Measurements from ENCODE around the gene PARD6G.
"Not testable (repeated sequence)": the region's sequence is repeated elsewhere in the genome, so short reads cannot be mapped to it uniquely, and the experiment has no call there.

PARD6G gene

GRCh38 chr18:80241919-80242777 is 5.2 kb downstream of the PARD6G start:
- no peak for DNase-seq (ENCODE audit: low read depth in 3 of 3)

- DNase-seq (ENCODE audit: low read depth in 3 of 3) = no peak
Measured at GRCh38 chr18:80239830-80240229, 7.5 kb downstream of the PARD6G start.

GRCh38 chr18:80238651-80239260 is 8.6 kb downstream of the PARD6G start:
- no peak for DNase-seq (ENCODE audit: low read depth in 3 of 3)

- not testable (repeated sequence) for DNase-seq (ENCODE audit: low read depth in 3 of 3)
Measured at GRCh38 chr18:80237519-80237918, 9.8 kb downstream of the PARD6G start.

GRCh38 chr18:80234398-80234797 is 12.9 kb downstream of the PARD6G start:
- DNase-seq (ENCODE audit: low read depth in 3 of 3) = no peak

GRCh38 chr18:80233899-80234298 is 13.4 kb downstream of the PARD6G start:
- no peak for DNase-seq (ENCODE audit: low read depth in 3 of 3)

- DNase-seq (ENCODE audit: low read depth in 3 of 3) = no peak
Measured at GRCh38 chr18:80233201-80233835, 14.0 kb downstream of the PARD6G start.

GRCh38 chr18:80232710-80233109 is 14.6 kb downstream of the PARD6G start:
- DNase-seq (ENCODE audit: low read depth in 3 of 3) = no peak

GRCh38 chr18:80232030-80232429 is 15.3 kb downstream of the PARD6G start:
- no peak for DNase-seq (ENCODE audit: low read depth in 3 of 3)

GRCh38 chr18:80231616-80232015 is 15.7 kb downstream of the PARD6G start:
- no peak for DNase-seq (ENCODE audit: low read depth in 3 of 3)

GRCh38 chr18:80231151-80231550 is 16.2 kb downstream of the PARD6G start:
- DNase-seq (ENCODE audit: low read depth in 3 of 3) = no peak

- no peak for DNase-seq (ENCODE audit: low read depth in 3 of 3)
Measured at GRCh38 chr18:80229766-80230745, 17.3 kb downstream of the PARD6G start.

GRCh38 chr18:80229363-80229762 is 18.0 kb downstream of the PARD6G start:
- no peak for DNase-seq (ENCODE audit: low read depth in 3 of 3)

- no peak for DNase-seq (ENCODE audit: low read depth in 3 of 3)
Measured at GRCh38 chr18:80228051-80228848, 19.1 kb downstream of the PARD6G start.

- DNase-seq (ENCODE audit: low read depth in 3 of 3) = no peak
Measured at GRCh38 chr18:80227472-80227871, 19.8 kb downstream of the PARD6G start.

- no peak for DNase-seq (ENCODE audit: low read depth in 3 of 3)
Measured at GRCh38 chr18:80225685-80226084, 21.6 kb downstream of the PARD6G start.

- no peak for DNase-seq (ENCODE audit: low read depth in 3 of 3)
Measured at GRCh38 chr18:80223581-80224148, 23.6 kb downstream of the PARD6G start.

- DNase-seq (ENCODE audit: low read depth in 3 of 3) = not testable (repeated sequence)
Measured at GRCh38 chr18:80219488-80219887, 27.8 kb downstream of the PARD6G start.

- no peak for DNase-seq (ENCODE audit: low read depth in 3 of 3)
Measured at GRCh38 chr18:80218341-80219227, 28.7 kb downstream of the PARD6G start.

Data from stimulated activated CD4-positive, alpha-beta T cell treated with anti-CD3 and anti-CD28 coated beads, TNF-alpha, amount 100 ng/mL, for 24 hours (primary cell).